Stimulated activated CD8-positive, alpha-beta memory T cell treated with anti-CD3 and anti-CD28 coated beads, Interleukin-4, amount 100 ng/mL, for 1 hour (primary cell): ENCODE measurements around the gene RNF111.
"Not testable (repeated sequence)": the region's sequence is repeated elsewhere in the genome, so short reads cannot be mapped to it uniquely, and the experiment has no call there.

Experiments
- DNase-seq, 2 donors: peaks; one replicate each; pipeline ENCODE4 v3.0.0-alpha.2; 2020; ENCODE audit warnings: low read depth in 2 of 2, low spot score in 1 of 2

Gene RNF111

GRCh38 chr15:59127255-59127654, 139.8 kb downstream of the RNF111 start:
- DNase-seq, result not testable (repeated sequence)

- DNase-seq, result no peak
Observed at GRCh38 chr15:59131456-59131855, 144.0 kb downstream of the RNF111 start.

- no peak for DNase-seq
Observed at GRCh38 chr15:59131969-59132562, 144.6 kb downstream of the RNF111 start.

- no peak for DNase-seq
Observed at GRCh38 chr15:59133929-59134427, 146.5 kb downstream of the RNF111 start.

GRCh38 chr15:59137566-59137965, 150.1 kb downstream of the RNF111 start:
- DNase-seq, result no peak

- DNase-seq, result peak; percentile 6 to 19
Observed at GRCh38 chr15:59138243-59138642, 150.8 kb downstream of the RNF111 start.

- DNase-seq, result no peak
Observed at GRCh38 chr15:59140422-59141226, 153.2 kb downstream of the RNF111 start.

- DNase-seq, result no peak
Observed at GRCh38 chr15:59143281-59143680, 155.8 kb downstream of the RNF111 start.

- not testable (repeated sequence) for DNase-seq
Observed at GRCh38 chr15:59144594-59144993, 157.1 kb downstream of the RNF111 start.
